Panc1 (cell line): Measurements from ENCODE around the gene PRB4. TPM values are rescaled to one million over a fixed set of nuclear protein-coding genes. Genes with fewer than 3 reads are reported as not detected.
"Not testable (repeated sequence)": the region's sequence is repeated elsewhere in the genome, so short reads cannot be mapped to it uniquely, and the experiment has no call there.

Source experiments
- ATAC-seq: fragments of 200-7000 bp; cut with Tn5 transposase; 2 replicates; pipeline ENCODE4 v1.9.1; 2020; ENCODE audit warnings: mild to moderate bottlenecking, moderate library complexity
- Bru-seq: library from RNA; stranded (reverse); fragments of 400-500 nt; gene quantifications from one replicate; lab custom pipeline; 2021; lab: Mats Ljungman, UMichigan
- BruChase-seq, 2 experiments: library from RNA; stranded (reverse); fragments of 400-500 nt; gene quantifications; one replicate each; lab custom pipeline; 2021; lab: Mats Ljungman, UMichigan
- BruUV-seq: library from RNA; stranded (reverse); fragments of 400-500 nt; replicated peaks from 2 replicates; lab custom pipeline; 2021; lab: Mats Ljungman, UMichigan
- CTCF ChIA-PET: fragments of 300-600 bp; sonication (Branson Sonifier 250); formaldehyde crosslinking; loops from one replicate; lab custom pipeline; 2022; ENCODE audit warnings: antibody characterized with exemption; lab: Charles Lee
- POLR2A ChIA-PET: fragments of 300-600 bp; sonication (Branson Sonifier 250); formaldehyde crosslinking; loops from one replicate; lab custom pipeline; 2022; ENCODE audit warnings: antibody characterized with exemption; lab: Charles Lee
- DNase-seq: peaks from one replicate; pipeline ENCODE4 v3.0.0-alpha.2; 2010; ENCODE audit warnings: low read depth, low spot score
- H3K27ac ChIP-seq: 2 replicates; pipeline ENCODE4 v1.5.1; 2011; ENCODE audit warnings: mild to moderate bottlenecking, low read length, inconsistent platforms
- H3K27me3 ChIP-seq: fragments of 200-500 bp; sonication (Bioruptor generic); 2 replicates; pipeline ENCODE4 v1.6.0; 2014; ENCODE audit warnings: low read length, inconsistent platforms; ENCODE audit not compliant: control insufficient read depth, insufficient read depth
- H3K36me3 ChIP-seq: fragments of 200-500 bp; sonication (Bioruptor generic); 2 replicates; pipeline ENCODE4 v1.5.1; 2014; ENCODE audit warnings: inconsistent platforms, mild to moderate bottlenecking, low read length, moderate library complexity; ENCODE audit not compliant: control insufficient read depth, insufficient read depth
- H3K4me1 ChIP-seq: 2 replicates; pipeline ENCODE4 v1.5.1; 2011; ENCODE audit warnings: inconsistent platforms, mild to moderate bottlenecking, low read length, moderate library complexity; ENCODE audit not compliant: control insufficient read depth, insufficient read depth
- H3K4me3 ChIP-seq, 2 experiments: 2 replicates each; pipeline ENCODE4 v1.5.1; 2011 to 2012; ENCODE audit warnings: low read depth in 2 of 2, low read length in 2 of 2, mild to moderate bottlenecking in 2 of 2, inconsistent platforms in 1 of 2, moderate library complexity in 1 of 2
- H3K9me3 ChIP-seq: fragments of 200-500 bp; sonication (Bioruptor generic); 2 replicates; pipeline ENCODE4 v1.5.1; 2014; ENCODE audit warnings: low read depth, mild to moderate bottlenecking, inconsistent platforms, low read length, moderate library complexity; ENCODE audit not compliant: control insufficient read depth, insufficient read depth
- POLR2AphosphoS5 ChIP-seq: IDR thresholded peaks from 2 replicates; pipeline ENCODE4 v1.6.1; 2012; ENCODE audit warnings: mild to moderate bottlenecking, low read depth, low read length, moderate library complexity
- SIN3A ChIP-seq: IDR thresholded peaks from 2 replicates; pipeline ENCODE4 v1.6.1; 2012; ENCODE audit warnings: low read depth, mild to moderate bottlenecking, low read length, moderate library complexity, borderline replicate concordance; ENCODE audit not compliant: insufficient read depth
- TCF7L2 ChIP-seq: IDR thresholded peaks from 2 replicates; pipeline ENCODE4 v1.6.1; 2011; ENCODE audit warnings: mild to moderate bottlenecking, low read depth, low read length, inconsistent platforms
- in situ Hi-C: cut with HindIII; loops from 2 replicates; pipeline ENCODE4 v1.10.0; 2016; ENCODE audit warnings: low sequenced_read_pairs, low pct_unique_long_range_greater_than_20kb
- intact Hi-C: fragments of 100-400 bp; cut with micrococcal nuclease; formaldehyde crosslinking; loops from one replicate; pipeline ENCODE4 v1.10.0; 2022; ENCODE audit not compliant: unreplicated experiment
- long read RNA-seq: library from polyadenylated mRNA; unstranded; transcript quantifications from one replicate; pipeline ENCODE4 v2.0.0, GENCODE V29; 2021; ENCODE audit not compliant: unreplicated experiment
- polyA plus RNA-seq: library from polyadenylated mRNA; unstranded; fragments of >200 nt; gene quantifications from one replicate; pipeline ENCODE4 v1.2.1, GENCODE V29; 2012; ENCODE audit warnings: missing spikeins; ENCODE audit not compliant: insufficient read length
- total RNA-seq: library from RNA; stranded (reverse); gene quantifications from one replicate; pipeline ENCODE4 v1.2.1, GENCODE V29; 2021; ENCODE audit not compliant: unreplicated experiment
- TF ChIP-seq, protein P1 (sequence below), 2 experiments: IDR thresholded peaks; 2 replicates each; pipeline ENCODE4 v1.6.1; 2011 to 2012; ENCODE audit warnings: low read depth in 2 of 2, control low read depth in 1 of 2, low read length in 1 of 2, mild to moderate bottlenecking in 1 of 2, moderate library complexity in 1 of 2; ENCODE audit not compliant: insufficient read depth in 1 of 2
- TF ChIP-seq, protein P2 (sequence below): fragments of 450-650 bp; IDR thresholded peaks from 2 replicates; pipeline ENCODE4 v1.5.1; 2017; ENCODE audit warnings: mild to moderate bottlenecking

The PRB4 gene
- total RNA-seq (not detected), Bru-seq, nascent RNA (not detected), BruChase-seq, experiment 1, labeled RNA remaining after a 2-hour chase (not detected), BruChase-seq, experiment 2, labeled RNA remaining after a 6-hour chase (not detected)
- polyA plus RNA-seq: not detected
- long read RNA-seq: 0 reads

DNA sequence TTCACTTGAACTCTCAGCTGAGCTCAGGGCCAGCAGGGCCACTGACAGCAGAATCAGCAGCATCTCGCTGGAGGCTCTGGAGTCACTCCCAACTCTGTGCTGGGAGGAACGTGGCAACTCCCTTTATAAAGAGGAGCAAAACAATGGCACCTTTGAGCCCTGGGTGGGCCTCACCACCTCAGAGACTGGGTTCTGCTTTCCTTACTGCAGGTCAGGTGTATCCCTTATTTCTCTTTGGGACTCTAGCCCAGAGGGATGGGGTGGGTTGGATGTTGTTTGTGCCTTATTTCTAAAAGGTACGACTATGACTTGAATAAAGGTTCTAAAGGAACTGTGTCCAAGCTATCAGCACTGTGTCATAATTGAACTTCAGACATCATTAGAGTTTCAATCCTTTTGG lies at the start of gene PRB4:
PRB4 (minus strand) TSS at position 101 of the 400 bp plus-strand sequence; CDS start at position 63, 38 bp downstream.
- DNase-seq (no peak), ATAC-seq (no peak)
- Histone ChIP-seq H3K4me3 (no peak within 1 kb of the TSS), H3K4me1 (no peaks in the 10 kb centered on the region), H3K9me3 (no peaks in the 10 kb centered on the region), H3K27me3 (no peaks in the 10 kb centered on the region), H3K27ac (no peak within 1 kb of the TSS), H3K36me3 (no peaks in the 10 kb centered on the region)
- CTCF ChIA-PET: no interaction called here
- POLR2A ChIA-PET: no interaction called here
- TF ChIP-seq TCF7L2 (no peak), SIN3A (no peak), POLR2AphosphoS5 (no peak)
- TF ChIP-seq, protein P1, sequence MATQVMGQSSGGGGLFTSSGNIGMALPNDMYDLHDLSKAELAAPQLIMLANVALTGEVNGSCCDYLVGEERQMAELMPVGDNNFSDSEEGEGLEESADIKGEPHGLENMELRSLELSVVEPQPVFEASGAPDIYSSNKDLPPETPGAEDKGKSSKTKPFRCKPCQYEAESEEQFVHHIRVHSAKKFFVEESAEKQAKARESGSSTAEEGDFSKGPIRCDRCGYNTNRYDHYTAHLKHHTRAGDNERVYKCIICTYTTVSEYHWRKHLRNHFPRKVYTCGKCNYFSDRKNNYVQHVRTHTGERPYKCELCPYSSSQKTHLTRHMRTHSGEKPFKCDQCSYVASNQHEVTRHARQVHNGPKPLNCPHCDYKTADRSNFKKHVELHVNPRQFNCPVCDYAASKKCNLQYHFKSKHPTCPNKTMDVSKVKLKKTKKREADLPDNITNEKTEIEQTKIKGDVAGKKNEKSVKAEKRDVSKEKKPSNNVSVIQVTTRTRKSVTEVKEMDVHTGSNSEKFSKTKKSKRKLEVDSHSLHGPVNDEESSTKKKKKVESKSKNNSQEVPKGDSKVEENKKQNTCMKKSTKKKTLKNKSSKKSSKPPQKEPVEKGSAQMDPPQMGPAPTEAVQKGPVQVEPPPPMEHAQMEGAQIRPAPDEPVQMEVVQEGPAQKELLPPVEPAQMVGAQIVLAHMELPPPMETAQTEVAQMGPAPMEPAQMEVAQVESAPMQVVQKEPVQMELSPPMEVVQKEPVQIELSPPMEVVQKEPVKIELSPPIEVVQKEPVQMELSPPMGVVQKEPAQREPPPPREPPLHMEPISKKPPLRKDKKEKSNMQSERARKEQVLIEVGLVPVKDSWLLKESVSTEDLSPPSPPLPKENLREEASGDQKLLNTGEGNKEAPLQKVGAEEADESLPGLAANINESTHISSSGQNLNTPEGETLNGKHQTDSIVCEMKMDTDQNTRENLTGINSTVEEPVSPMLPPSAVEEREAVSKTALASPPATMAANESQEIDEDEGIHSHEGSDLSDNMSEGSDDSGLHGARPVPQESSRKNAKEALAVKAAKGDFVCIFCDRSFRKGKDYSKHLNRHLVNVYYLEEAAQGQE (IDR thresholded peaks at IDR 0.05; ENCODE audit: insufficient read depth in 1 of 2, low read depth in 2 of 2, low read length in 1 of 2): no peak
- TF ChIP-seq, protein P2, sequence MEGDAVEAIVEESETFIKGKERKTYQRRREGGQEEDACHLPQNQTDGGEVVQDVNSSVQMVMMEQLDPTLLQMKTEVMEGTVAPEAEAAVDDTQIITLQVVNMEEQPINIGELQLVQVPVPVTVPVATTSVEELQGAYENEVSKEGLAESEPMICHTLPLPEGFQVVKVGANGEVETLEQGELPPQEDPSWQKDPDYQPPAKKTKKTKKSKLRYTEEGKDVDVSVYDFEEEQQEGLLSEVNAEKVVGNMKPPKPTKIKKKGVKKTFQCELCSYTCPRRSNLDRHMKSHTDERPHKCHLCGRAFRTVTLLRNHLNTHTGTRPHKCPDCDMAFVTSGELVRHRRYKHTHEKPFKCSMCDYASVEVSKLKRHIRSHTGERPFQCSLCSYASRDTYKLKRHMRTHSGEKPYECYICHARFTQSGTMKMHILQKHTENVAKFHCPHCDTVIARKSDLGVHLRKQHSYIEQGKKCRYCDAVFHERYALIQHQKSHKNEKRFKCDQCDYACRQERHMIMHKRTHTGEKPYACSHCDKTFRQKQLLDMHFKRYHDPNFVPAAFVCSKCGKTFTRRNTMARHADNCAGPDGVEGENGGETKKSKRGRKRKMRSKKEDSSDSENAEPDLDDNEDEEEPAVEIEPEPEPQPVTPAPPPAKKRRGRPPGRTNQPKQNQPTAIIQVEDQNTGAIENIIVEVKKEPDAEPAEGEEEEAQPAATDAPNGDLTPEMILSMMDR: no peak
- intact Hi-C loops: no loop called here
- in situ Hi-C loops: no loop called here
- no TSS peak for BruUV-seq

DNA sequence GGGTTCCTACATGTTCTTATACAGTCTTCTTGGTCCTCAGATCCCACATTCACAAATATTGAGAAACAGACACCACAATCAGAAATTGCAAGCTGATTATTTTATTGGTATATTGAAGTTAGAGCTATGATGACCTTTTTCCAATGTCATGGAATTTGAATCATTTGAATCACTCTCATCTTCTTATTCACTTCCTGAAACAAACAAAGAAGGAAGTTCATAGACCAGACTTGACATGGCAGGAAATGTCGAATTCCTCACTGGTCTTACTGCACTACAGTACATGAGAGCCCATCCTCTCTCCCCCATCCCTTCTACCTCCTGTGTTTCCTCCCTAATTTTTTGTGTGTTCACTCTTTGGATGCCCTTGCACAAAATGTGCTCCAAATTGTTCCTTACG lies 41.5 kb upstream of the PRB4 start:
- POLR2A ChIA-PET, H3K4me3 ChIP-seq, CTCF ChIA-PET, in situ Hi-C loops, H3K9me3 ChIP-seq, ATAC-seq, H3K27ac ChIP-seq, H3K36me3 ChIP-seq, DNase-seq, H3K27me3 ChIP-seq, BruUV-seq, H3K4me1 ChIP-seq, intact Hi-C loops: not testable (repeated sequence)

DNA sequence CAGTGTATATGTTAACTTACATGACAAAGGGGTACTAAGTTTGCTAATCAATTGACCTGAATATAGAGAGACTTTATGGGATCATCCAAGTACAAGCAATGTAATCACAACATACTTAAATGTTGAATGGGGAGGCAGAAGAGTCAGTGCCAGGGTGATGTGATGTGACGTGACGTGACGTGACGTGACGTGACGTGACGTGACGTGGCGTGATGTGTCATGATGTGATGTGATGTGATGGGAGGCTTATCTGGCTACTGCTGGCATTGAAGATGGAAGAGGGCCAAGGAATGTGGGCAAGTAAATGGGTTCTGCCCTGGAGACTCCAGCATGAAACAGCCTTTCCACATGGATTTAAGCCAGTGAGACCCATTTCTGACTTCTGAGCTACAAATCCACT lies 38.2 kb upstream of the PRB4 start:
- ChIA-PET POLR2A (no interaction called here), CTCF (no interaction called here)
- Histone ChIP-seq H3K27ac (no peak overlapping the region), H3K4me3 (no peak overlapping the region), H3K4me1 (no peaks in the 10 kb centered on the region), H3K9me3 (no peaks in the 10 kb centered on the region), H3K36me3 (no peaks in the 10 kb centered on the region; the same call in 1 of the 2 replicates), H3K27me3 (no peaks in the 10 kb centered on the region)
- no TSS peak for BruUV-seq
- in situ Hi-C loops (no loop called here), intact Hi-C loops (no loop called here)
- DNase-seq (no peak), ATAC-seq (no peak)
- no peak for TF ChIP-seq POLR2AphosphoS5
- TF ChIP-seq SIN3A: no peak
- TF ChIP-seq, protein P2: no peak
- no peak for TF ChIP-seq TCF7L2
- TF ChIP-seq, protein P1 (IDR thresholded peaks at IDR 0.05; ENCODE audit: insufficient read depth in 1 of 2, low read depth in 2 of 2, low read length in 1 of 2): no peak
